Loucy (cell line): ENCODE results near the gene GZF1.
A peak's percentile ranks its signal among the peaks of the same experiment; 100 is the strongest.

Experiments used
- H2AFZ ChIP-seq: fragments of 200-600 bp; sonication (generic); 2 replicates; pipeline ENCODE4 v1.6.0; 2016; ENCODE audit warnings: antibody characterized with exemption, mild to moderate bottlenecking, low read length, moderate library complexity
- H3F3A ChIP-seq: fragments of 200-600 bp; 2 replicates; pipeline ENCODE4 v1.6.0; 2016; ENCODE audit warnings: antibody characterized with exemption, low read depth, mild to moderate bottlenecking
- H3K27me3 ChIP-seq: fragments of 200-600 bp; sonication (generic); 2 replicates; pipeline ENCODE4 v1.6.1; 2014; ENCODE audit warnings: low read length, mild to moderate bottlenecking; ENCODE audit not compliant: insufficient read depth, poor library complexity, severe bottlenecking
- H3K36me3 ChIP-seq: fragments of 200-600 bp; sonication (generic); 2 replicates; pipeline ENCODE4 v1.6.1; 2016; ENCODE audit warnings: low read length; ENCODE audit not compliant: insufficient read depth
- H3K4me1 ChIP-seq: fragments of 200-600 bp; sonication (generic); 2 replicates; pipeline ENCODE4 v1.5.1; 2014; ENCODE audit warnings: low read length, mild to moderate bottlenecking; ENCODE audit not compliant: insufficient read depth, poor library complexity, severe bottlenecking
- H3K4me2 ChIP-seq: fragments of 200-600 bp; sonication (generic); 2 replicates; pipeline ENCODE4 v1.6.0; 2014; ENCODE audit warnings: antibody characterized with exemption, low read length, low read depth, mild to moderate bottlenecking; ENCODE audit not compliant: poor library complexity, severe bottlenecking
- H3K4me3 ChIP-seq: fragments of 200-600 bp; sonication (generic); 2 replicates; pipeline ENCODE4 v1.5.1; 2014; ENCODE audit warnings: low read length, mild to moderate bottlenecking, mixed read lengths; ENCODE audit not compliant: poor library complexity, severe bottlenecking
- H3K79me2 ChIP-seq: fragments of 200-600 bp; sonication (generic); 2 replicates; pipeline ENCODE4 v1.6.1; 2014; ENCODE audit warnings: low read length; ENCODE audit not compliant: insufficient read depth
- H3K9ac ChIP-seq: fragments of 200-600 bp; sonication (generic); 2 replicates; pipeline ENCODE4 v1.6.0; 2014; ENCODE audit warnings: mild to moderate bottlenecking, low read depth, low read length, moderate library complexity; ENCODE audit not compliant: poor library complexity, severe bottlenecking
- H3K9me2 ChIP-seq: fragments of 200-600 bp; sonication (generic); replicated peaks from 2 replicates; pipeline ENCODE4 v1.6.1; 2016; ENCODE audit warnings: low read depth, low read length, mixed read lengths
- H3K9me3 ChIP-seq: fragments of 200-600 bp; sonication (generic); 2 replicates; pipeline ENCODE4 v1.6.1; 2014; ENCODE audit warnings: mild to moderate bottlenecking, antibody characterized with exemption, low read length, low read depth; ENCODE audit not compliant: insufficient read depth
- H4K20me1 ChIP-seq: fragments of 200-600 bp; sonication (generic); 2 replicates; pipeline ENCODE4 v1.6.0; 2014; ENCODE audit warnings: antibody characterized with exemption, low read length, mild to moderate bottlenecking; ENCODE audit not compliant: insufficient read depth, poor library complexity, severe bottlenecking
- CTCF ChIP-seq: fragments of 200-600 bp; sonication (generic); conservative IDR thresholded peaks from 2 replicates; pipeline ENCODE4 v1.5.1; 2014; ENCODE audit warnings: mild to moderate bottlenecking, antibody characterized with exemption, low read length
- EZH2phosphoT487 ChIP-seq: fragments of 200-600 bp; IDR thresholded peaks from 2 replicates; pipeline ENCODE4 v1.6.1; 2018; ENCODE audit warnings: antibody characterized with exemption, mild to moderate bottlenecking, moderate library complexity, borderline replicate concordance

GZF1 gene

GRCh38 chr20:23367770-23368169 is 5.8 kb downstream of the GZF1 start:
- H3K27me3 ChIP-seq, result no peaks in the 10 kb centered on the region
- peaks cover 44% of the 10 kb centered on the region for H4K20me1 ChIP-seq
- TF ChIP-seq CTCF, result no peak
- no peak for TF ChIP-seq EZH2phosphoT487
- no peaks in the 10 kb centered on the region for H3F3A ChIP-seq
- peak overlapping the region; percentile 76 for H3K4me2 ChIP-seq
- peaks cover 61% of the 10 kb centered on the region for H3K79me2 ChIP-seq
- H3K4me1 ChIP-seq, result peaks cover 48% of the 10 kb centered on the region
- no peaks in the 10 kb centered on the region for H3K9me3 ChIP-seq
- H3K9me2 ChIP-seq, result no peaks in the 10 kb centered on the region
- H2AFZ ChIP-seq, result no peak overlapping the region
- peak overlapping the region; percentile 61 for H3K4me3 ChIP-seq
- peak overlapping the region; percentile 41 for H3K9ac ChIP-seq
- H3K36me3 ChIP-seq, result peaks cover 44% of the 10 kb centered on the region

- Histone ChIP-seq H3K79me2 (peaks cover 54% of the 10 kb centered on the region), H3K4me2 (peak overlapping the region; percentile 76), H3F3A (no peaks in the 10 kb centered on the region), H3K4me3 (peak overlapping the region; percentile 61), H2AFZ (no peak overlapping the region), H3K27me3 (no peaks in the 10 kb centered on the region), H3K36me3 (peaks cover 52% of the 10 kb centered on the region), H3K9me3 (no peaks in the 10 kb centered on the region), H4K20me1 (peaks cover 37% of the 10 kb centered on the region), H3K4me1 (peaks cover 41% of the 10 kb centered on the region), H3K9ac (no peak overlapping the region), H3K9me2 (no peaks in the 10 kb centered on the region)
- TF ChIP-seq CTCF (no peak), EZH2phosphoT487 (no peak)
These were observed 6.5 kb downstream of the GZF1 start for GRCh38 chr20:23368316-23369071.

GRCh38 chr20:23369072-23369823 is 7.3 kb downstream of the GZF1 start:
- TF ChIP-seq CTCF (no peak), EZH2phosphoT487 (no peak)
- Histone ChIP-seq H3K27me3 (no peaks in the 10 kb centered on the region), H3K4me1 (peaks cover 36% of the 10 kb centered on the region), H3F3A (no peaks in the 10 kb centered on the region), H4K20me1 (peaks cover 32% of the 10 kb centered on the region), H3K4me3 (no peak overlapping the region), H3K36me3 (peaks cover 59% of the 10 kb centered on the region), H3K4me2 (peak overlapping the region; percentile 76), H3K79me2 (peaks cover 46% of the 10 kb centered on the region), H3K9me3 (no peaks in the 10 kb centered on the region), H3K9ac (no peak overlapping the region), H3K9me2 (no peaks in the 10 kb centered on the region), H2AFZ (no peak overlapping the region)
